Measurements from ENCODE around the gene ABTB1.
A peak's percentile ranks its signal among the peaks of the same experiment; 100 is the strongest.

Gene ABTB1

GRCh38 chr3:127630811-127631714, 41.7 kb upstream of the ABTB1 start:
- Histone ChIP-seq H3K27ac (ENCODE audit: extremely low read depth, low read depth, low read length) (no peak overlapping the region), H3K9me3 (ENCODE audit: control insufficient read depth, insufficient read depth, low read depth, low read length) (no peaks in the 10 kb centered on the region), H3K4me3 (ENCODE audit: low read depth, low read length) (no peak overlapping the region), H3K4me1 (ENCODE audit: control insufficient read depth, insufficient read depth, low read length) (no peaks in the 10 kb centered on the region; the same call in 1 of the 2 replicates), H3K36me3 (ENCODE audit: control insufficient read depth in 2 of 2, insufficient read depth in 1 of 2, low read length in 2 of 2) (no peaks in the 10 kb centered on the region)
- ChIA-PET POLR2A (no interaction called here), CTCF (interaction anchor here (0.6 to 1.4 kb wide), 2 partner anchors 56 to 190 kb away, joined by 3 to 6 read pairs; no protein-coding TSS in a partner anchor)
- TF ChIP-seq ZNF274 (IDR thresholded peaks at IDR 0.05; ENCODE audit: low read length) (no peak), ZNF274 (tag by site-specific recombination; IDR thresholded peaks at IDR 0.05; ENCODE audit: borderline replicate concordance) (no peak), ZNF791 (tag by site-specific recombination; IDR thresholded peaks at IDR 0.05) (no peak), ZNF23 (tag by site-specific recombination; IDR thresholded peaks at IDR 0.05; ENCODE audit: borderline replicate concordance) (no peak), ZSCAN4 (tag by site-specific recombination; IDR thresholded peaks at IDR 0.05) (no peak), ZIC2 (tag by site-specific recombination; IDR thresholded peaks at IDR 0.05) (peak; percentile 83), GLIS1 (tag by site-specific recombination; IDR thresholded peaks at IDR 0.05) (peak; percentile 81), ZFP3 (tag by site-specific recombination; IDR thresholded peaks at IDR 0.05; ENCODE audit: low read depth) (no peak), BCL6B (tag by site-specific recombination; IDR thresholded peaks at IDR 0.05) (no peak), SP7 (tag by site-specific recombination; IDR thresholded peaks at IDR 0.05) (peak; percentile 75), KLF7 (tag by site-specific recombination; IDR thresholded peaks at IDR 0.05; ENCODE audit: borderline replicate concordance) (no peak), ZBTB7A (tag by site-specific recombination; IDR thresholded peaks at IDR 0.05; ENCODE audit: low read depth) (no peak), ZNF169 (tag by site-specific recombination; IDR thresholded peaks at IDR 0.05) (no peak), ZNF530 (tag by site-specific recombination; IDR thresholded peaks at IDR 0.05; ENCODE audit: low read depth) (no peak), ATF2 (tag by site-specific recombination; IDR thresholded peaks at IDR 0.05; ENCODE audit: low read depth) (no peak), ZNF18 (tag by site-specific recombination; IDR thresholded peaks at IDR 0.05) (no peak), ZNF37A (tag by site-specific recombination; IDR thresholded peaks at IDR 0.05) (no peak), PRDM2 (tag by site-specific recombination; IDR thresholded peaks at IDR 0.05; ENCODE audit: borderline replicate concordance) (no peak), PRDM10 (tag by site-specific recombination; IDR thresholded peaks at IDR 0.05) (no peak), ZNF324 (tag by site-specific recombination; IDR thresholded peaks at IDR 0.05) (no peak), ZNF155 (tag by site-specific recombination; IDR thresholded peaks at IDR 0.05) (no peak)

Data from HEK293 (cell line).